ENCODE results near the gene RGSL1. TPM values are rescaled to one million over a fixed set of nuclear protein-coding genes. Genes with fewer than 3 reads are reported as not detected.

RGSL1 gene
- total and polyA plus RNA-seq, 9 of the 15 experiments (the other 6 are each of a cell fraction or from before 2014, with no cell fraction given): 0.03 TPM; not detected in 8

GRCh38 chr1:182520736-182521135 lies 70.8 kb downstream of the RGSL1 start:
- BruUV-seq (replicated peaks): no TSS peak
- no peaks in the 10 kb centered on the region for H3K9me3 ChIP-seq (replicated peaks; ENCODE audit: control insufficient read depth, insufficient read depth, low read depth, low read length)
- ATAC-seq (no peak), FAIRE-seq (no peak), DNase-seq (ENCODE audit: extremely low read depth in 1 of 4, low spot score in 3 of 4) (no peak)
- H3K79me2 ChIP-seq (ENCODE audit: control insufficient read depth, insufficient read depth, low read length): no peaks in the 10 kb centered on the region
- H3K9ac ChIP-seq (ENCODE audit: insufficient read depth in 1 of 2, low read depth in 2 of 2, low read length in 2 of 2): no peak overlapping the region
- no peak overlapping the region for H2AFZ ChIP-seq (ENCODE audit: low read depth, low read length)
- H3K36me3 ChIP-seq (ENCODE audit: control insufficient read depth, insufficient read depth, low read length): no peaks in the 10 kb centered on the region
- H3K9me1 ChIP-seq (ENCODE audit: control insufficient read depth, insufficient read depth, low read length): no peaks in the 10 kb centered on the region
- H3K4me1 ChIP-seq (replicated peaks in 1 of 2; ENCODE audit: control insufficient read depth in 2 of 2, insufficient read depth in 2 of 2, low read length in 2 of 2): no peaks in the 10 kb centered on the region; a peak in 1 of 5 replicates
- in situ Hi-C loops (cut with MboI): no loop called here
- CTCF ChIA-PET (ENCODE audit: low intra/inter-chr PET ratio): no interaction called here
- no peak overlapping the region for H3K4me2 ChIP-seq (ENCODE audit: insufficient read depth, low read length)
- no peaks in the 10 kb centered on the region for H4K20me1 ChIP-seq (replicated peaks; ENCODE audit: control insufficient read depth, insufficient read depth, low read length)
- TF ChIP-seq CLOCK (CRISPR knock-in tag; IDR thresholded peaks at IDR 0.05; ENCODE audit: borderline replicate concordance) (no peak), GABPB1 (CRISPR knock-in tag; IDR thresholded peaks at IDR 0.05) (no peak), C11orf30 (IDR thresholded peaks at IDR 0.05; ENCODE audit: low read depth) (0 out of 2 replicates have a peak, but pooled peaks have one; percentile 7), U2AF1 (optimal IDR thresholded peaks at IDR 0.05; ENCODE audit: low read depth, low read length) (no peak), IRF2 (CRISPR knock-in tag; IDR thresholded peaks at IDR 0.05) (no peak), ZFP36 (IDR thresholded peaks at IDR 0.05; ENCODE audit: low read depth, low read length, partially characterized antibody) (no peak), CEBPG (CRISPR knock-in tag; IDR thresholded peaks at IDR 0.05) (no peak), CEBPG (tag; conservative IDR thresholded peaks at IDR 0.05 in 1 of 2, IDR thresholded peaks at IDR 0.05 in 1 of 2) (no peak), MEIS2 (IDR thresholded peaks at IDR 0.05; ENCODE audit: partially characterized antibody) (no peak)
- no peak overlapping the region for H3K4me3 ChIP-seq
- intact Hi-C loops (cut with micrococcal nuclease): no loop called here
- POLR2A ChIA-PET: no interaction called here
- peaks cover under 1 to 6% of the 10 kb centered on the region in 2 experiments; a peak in 3 of 5 replicates for H3K27me3 ChIP-seq (ENCODE audit: control insufficient read depth in 2 of 2, insufficient read depth in 2 of 2, low read length in 2 of 2)
- no peak overlapping the region for H3K27ac ChIP-seq (ENCODE audit: extremely low read depth, low read depth, low read length)
